ENCODE measurements around the gene CRACR2A.

CRACR2A gene

DNA sequence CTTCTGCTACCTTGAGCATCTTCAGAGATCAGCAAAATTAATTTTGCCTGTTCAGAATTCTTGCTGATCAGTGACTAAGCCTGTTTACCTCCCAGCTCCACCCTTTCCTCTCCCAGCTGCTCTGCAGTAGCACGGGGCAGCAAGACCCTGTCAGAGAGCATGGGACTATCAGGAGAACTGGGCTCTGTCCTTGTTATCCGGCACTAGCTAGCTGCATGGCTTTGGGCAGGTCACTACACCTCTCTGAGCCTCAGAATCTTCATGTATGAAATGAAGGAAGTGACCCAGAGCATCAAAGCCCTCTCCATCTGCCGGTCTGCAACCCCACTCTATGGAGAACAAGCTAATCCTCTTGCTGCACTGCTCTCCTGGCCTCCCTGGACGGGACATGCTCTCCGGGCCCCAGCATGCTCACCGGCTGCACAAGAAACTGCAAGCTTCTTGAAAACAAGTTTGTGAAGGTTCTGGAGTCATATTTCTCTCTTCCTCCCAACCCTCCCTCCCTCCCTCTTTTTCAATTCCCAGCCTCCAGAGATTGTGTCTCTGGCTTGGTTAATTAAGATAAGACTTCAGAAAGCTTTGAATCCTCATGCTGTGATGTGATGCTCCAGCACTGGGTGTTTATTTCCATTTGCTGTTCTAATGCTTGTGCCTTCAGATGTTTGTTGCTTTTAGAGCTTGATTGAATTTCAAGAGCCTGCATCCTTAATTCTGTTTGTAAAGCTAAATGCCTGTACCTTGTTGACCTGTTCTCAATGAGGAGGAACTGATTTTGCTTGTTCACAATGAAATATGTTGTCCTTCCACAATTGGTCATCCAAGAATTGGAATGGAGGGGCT is 101.1 kb downstream of the CRACR2A start:
- no peak for DNase-seq (ENCODE audit: low read depth in 2 of 2, low spot score in 1 of 2)

DNA sequence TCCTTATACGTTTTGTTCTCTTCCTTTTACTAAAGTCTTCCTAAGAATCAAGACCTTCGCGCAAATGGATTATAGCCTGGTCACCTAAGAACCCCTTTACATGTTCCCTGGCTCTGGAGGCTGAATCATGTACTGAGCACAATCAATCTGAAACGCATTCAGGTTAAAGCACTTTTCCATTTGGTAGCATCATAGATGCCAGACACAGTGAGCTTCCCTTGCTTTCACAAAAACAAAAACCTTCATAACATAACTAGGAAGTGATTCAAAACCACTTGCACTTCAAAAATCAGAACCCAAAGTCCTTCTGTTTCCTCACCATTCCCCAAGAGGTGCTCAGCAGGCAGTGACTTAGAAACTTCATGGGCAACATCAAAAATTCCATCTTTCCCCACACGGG is 105.4 kb downstream of the CRACR2A start:
- no peak for DNase-seq (ENCODE audit: low read depth in 2 of 2, low spot score in 1 of 2)

DNA sequence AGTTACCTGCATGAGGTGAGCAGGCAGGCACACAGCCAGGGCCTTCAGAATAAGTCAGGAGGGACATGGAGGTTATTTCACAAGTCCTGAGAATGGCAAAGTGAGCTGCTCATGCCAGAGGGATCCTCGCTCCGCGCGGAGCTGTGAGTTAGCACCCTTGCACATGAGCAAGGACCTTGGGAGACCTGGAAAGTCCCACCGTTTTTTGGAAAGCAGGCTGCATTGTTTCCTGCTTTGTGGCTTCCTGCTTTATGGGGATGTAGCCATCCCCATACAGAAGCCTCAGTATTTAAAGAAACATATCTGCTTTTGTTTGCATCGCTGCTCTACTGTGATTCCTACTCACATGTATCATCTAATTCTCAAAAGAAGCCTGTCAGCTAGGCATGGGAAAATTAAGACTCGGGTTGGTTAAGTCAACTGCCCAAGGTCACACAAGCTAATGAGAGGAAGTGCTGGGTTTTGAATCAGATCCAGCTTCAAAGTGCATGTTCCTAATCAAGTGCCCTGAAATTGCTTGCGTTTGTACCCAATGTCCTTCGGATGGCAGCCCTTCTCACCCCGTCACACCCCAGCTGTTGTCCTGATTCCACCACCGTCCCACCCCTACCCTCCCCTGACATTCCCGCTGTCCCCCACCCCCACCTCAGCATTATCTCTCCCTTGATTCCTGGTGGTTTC is 106.2 kb downstream of the CRACR2A start:
- no peak for DNase-seq (ENCODE audit: low read depth in 2 of 2, low spot score in 1 of 2)

DNA sequence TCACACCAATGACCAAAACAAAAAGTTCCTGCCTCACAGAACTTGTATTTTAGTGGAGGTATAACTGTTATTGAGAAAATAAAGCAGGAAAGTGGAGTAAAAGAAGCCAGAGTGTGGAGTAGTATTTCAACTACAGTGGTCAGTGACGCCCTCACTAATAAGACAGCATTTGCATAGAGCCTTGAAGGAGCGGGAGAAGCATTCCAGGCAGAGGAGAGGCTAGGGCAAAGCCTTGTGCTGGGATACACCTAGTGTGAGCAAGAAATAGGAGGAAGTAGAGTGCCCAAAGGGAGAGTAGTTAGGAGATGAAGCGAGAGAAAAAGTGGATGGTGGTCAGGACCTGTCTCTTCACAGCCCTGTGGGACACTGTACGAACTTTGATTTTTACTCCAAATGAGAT is 107.8 kb downstream of the CRACR2A start:
- DNase-seq (ENCODE audit: low read depth in 2 of 2, low spot score in 1 of 2) = no peak

DNA sequence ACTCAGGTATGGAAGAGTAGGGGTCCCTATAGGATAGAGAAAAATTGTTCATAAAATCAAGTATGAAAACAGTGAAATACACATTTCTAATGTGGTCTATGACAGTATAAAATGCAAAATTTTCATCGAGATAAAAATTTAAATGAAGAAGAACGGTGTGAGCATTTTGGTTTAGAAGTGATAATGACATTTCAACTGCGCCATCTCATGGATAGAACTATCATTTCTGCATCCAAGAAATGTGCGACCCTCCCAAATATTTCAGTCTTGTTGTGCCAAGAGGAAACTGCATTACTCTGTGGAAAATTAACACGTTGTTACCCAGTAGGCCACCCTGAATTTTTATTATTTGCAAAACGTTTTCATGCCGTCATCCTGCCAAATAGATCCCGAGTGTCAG is 108.8 kb downstream of the CRACR2A start:
- DNase-seq (ENCODE audit: low read depth in 2 of 2, low spot score in 1 of 2) = no peak

DNA sequence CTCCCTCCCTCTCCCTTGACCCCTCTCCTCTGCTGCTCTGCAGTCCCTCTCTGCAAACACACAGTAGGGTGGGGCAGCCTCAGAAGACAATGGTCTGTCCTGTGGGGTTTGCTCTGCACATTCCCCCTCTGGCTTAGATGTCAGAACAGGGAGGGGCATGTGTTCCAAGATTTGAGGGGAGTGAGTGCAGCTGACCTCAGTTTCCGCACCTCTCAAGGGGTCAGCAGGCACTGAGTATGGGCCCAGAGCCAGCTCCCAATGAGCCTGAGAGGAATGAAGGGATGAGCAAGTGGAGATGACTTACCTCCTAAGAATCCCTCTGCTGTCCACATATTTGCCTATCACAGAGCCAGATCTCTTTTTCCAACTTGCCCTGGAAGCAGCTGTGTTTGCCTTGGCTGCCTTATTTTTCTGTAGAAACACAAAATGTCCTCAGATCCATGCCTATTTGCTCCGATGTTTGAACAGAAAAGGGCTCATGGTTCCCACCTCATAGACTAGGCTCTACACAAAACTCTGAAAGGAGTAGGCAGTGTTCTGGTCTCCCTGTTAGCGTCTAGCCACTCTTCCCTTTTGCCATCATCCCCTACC is 111.4 kb downstream of the CRACR2A start:
- no peak for DNase-seq (ENCODE audit: low read depth in 2 of 2, low spot score in 1 of 2)

DNA sequence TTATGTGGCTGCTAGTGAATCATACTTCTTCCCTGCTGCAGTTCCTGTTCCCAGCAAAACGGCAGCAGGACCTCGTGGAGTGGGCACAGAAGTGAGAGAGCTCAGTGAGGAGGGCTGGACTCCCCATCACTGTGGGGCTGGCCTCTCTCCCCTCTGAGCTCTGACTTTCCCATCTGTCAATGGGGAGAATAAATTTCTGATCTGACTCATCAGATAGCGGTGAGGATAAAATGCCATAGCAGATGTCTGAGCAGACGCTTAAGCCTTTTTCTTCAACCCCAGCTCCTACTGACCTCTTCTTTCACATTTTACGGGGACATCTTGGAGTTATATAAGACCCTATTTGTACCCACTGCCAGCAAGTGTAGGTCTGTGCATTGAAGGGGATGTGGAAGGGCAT is 116.6 kb downstream of the CRACR2A start:
- DNase-seq (ENCODE audit: low read depth in 2 of 2, low spot score in 1 of 2) = no peak

DNA sequence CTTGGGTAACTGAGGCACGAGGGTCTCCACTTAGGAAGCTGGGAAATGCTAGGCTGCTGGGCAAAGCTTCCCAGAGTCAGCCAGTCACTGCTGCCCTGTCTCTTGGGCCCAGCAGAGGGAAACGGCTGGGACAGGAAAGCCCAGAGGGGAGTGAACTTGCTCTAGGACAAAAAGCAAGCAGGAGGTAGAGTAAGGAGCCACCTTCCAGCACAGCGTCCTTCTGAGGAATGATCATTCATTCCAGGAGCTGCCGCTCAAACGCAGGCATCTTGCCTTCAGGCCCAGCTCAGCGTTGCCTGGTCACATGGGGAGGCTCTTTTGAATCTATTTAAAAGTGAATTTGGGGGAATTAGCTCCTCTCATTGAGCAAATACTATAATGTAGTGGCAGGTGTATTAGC is 118.6 kb downstream of the CRACR2A start:
- DNase-seq (ENCODE audit: low read depth in 2 of 2, low spot score in 1 of 2) = no peak

DNA sequence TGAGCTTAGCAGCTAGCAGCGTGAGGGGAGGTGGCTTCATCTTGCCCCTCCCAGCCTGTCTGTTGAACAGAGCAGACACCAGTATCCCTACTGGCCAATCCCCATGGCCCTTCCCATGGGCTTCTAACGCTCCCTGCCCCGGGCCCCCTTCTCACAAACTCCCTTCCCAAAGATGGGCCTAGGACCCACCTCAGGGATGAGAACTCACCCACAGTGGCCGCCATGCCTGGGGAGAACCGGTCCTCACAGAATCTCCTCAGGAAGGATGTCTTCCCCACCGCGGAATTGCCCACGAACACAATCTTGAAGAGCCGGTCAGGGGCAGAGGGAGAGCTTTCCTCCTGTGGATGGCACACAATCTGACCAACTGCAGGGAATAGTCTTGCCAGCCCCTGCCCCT is 119.5 kb downstream of the CRACR2A start:
- no peak for DNase-seq (ENCODE audit: low read depth in 2 of 2, low spot score in 1 of 2)

DNA sequence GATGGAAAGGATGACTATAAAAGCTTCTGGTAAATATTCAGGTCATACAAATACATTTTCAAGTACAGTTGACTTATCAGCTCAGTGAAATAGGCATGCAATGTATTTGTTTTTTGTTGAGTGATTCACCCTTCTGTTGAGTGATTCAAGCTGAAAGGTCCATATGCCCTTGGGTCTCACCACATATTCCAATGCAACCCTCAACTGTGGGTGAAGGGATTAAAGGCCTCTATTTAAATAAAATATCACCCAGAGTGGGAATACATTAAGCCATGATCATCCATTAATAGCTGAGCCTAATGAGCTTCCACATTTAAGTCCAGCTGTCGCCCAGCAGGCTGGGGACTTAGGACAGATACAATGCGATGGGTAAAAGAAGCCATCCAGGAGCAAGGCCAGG is 120.2 kb downstream of the CRACR2A start:
- DNase-seq (ENCODE audit: low read depth in 2 of 2, low spot score in 1 of 2) = no peak

DNA sequence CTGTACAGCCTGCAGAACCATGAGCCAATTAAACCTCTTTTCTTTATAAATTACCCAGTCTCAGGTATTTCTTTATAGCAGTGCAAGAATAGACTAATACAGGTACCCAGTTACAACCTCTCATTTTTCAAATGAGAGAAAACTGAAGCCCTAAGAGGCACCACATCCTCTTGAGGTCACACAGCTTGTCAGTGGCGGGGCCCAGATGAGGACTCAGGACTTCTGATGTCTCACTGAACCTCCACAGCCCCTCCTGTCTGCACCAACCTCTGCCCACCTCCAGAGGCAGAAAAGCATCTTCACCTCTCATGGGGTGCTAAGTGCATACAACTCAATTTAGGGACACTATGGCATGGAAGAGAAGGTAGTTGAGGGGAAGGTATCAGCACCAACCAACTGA is 120.7 kb downstream of the CRACR2A start:
- no peak for DNase-seq (ENCODE audit: low read depth in 2 of 2, low spot score in 1 of 2)

DNA sequence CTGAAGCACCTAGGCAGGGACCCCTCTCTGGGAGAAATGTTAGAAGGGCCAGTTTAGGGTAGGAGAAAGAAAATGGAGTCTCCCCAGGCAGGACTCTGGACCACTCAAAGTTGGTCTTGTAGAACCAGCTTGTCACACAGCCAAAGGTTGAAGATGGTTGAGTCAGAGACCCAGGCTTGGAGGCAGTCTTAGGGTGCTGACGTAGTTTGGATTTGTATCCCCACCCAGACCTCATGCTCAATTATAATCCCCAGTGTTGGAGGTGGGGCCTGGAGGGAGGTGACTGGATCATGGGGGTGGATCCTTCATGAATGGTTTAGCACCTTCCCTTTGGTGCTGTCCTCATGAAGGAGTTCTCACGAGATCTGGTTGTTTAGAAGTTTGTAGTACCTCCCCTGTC is 121.2 kb downstream of the CRACR2A start:
- DNase-seq (ENCODE audit: low read depth in 2 of 2, low spot score in 1 of 2) = no peak

DNA sequence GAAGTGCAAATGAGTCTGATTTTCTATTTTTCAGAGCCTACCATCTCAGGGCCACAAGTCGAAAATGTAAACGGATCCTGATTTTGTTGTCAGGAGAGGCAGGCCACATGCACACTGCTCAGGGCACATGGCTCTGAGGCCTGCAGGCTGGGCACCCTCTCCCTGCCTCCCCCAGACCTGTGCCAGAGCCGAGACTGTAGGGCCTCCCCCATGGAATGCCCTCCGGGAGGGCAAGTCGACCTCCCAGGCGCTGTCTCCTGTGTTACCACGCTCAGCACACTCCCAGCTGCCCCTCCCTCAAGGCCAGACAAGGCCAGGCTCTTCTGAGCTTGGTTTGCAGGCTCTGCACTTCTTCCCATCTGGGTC is 121.7 kb downstream of the CRACR2A start:
- DNase-seq (ENCODE audit: low read depth in 2 of 2, low spot score in 1 of 2) = no peak

DNA sequence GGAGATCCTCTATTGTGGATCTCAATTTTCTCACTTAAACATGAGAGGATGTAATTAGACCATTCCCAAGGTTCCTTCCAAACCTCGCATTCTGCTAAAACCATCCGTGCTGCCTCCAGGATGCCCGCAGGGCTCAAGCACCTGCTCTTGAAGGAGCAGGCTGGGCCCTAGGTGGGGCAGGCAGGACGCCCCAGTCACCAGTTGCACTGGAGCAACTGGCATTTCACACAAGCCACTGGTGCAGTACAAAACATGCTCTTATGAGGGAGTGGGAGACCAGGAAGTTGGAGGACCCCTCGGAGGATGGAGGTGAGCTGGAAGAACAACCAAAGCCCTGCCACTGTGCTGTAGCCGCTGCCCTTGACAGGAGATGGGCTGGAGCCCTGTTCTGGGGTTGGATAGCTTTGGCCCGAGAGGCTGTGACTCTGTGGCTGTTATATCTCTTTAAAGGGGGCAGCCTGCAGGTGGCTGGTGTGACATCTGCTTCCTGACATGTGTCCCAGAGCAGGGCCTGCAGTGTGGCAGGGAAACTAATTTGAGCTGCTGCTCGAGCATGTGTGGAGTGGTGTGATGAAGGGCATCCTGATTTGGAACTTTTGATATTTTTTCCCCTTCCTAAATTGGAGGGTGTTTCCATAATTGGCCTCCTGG is 122.2 kb downstream of the CRACR2A start:
- no peak for DNase-seq (ENCODE audit: low read depth in 2 of 2, low spot score in 1 of 2)

DNA sequence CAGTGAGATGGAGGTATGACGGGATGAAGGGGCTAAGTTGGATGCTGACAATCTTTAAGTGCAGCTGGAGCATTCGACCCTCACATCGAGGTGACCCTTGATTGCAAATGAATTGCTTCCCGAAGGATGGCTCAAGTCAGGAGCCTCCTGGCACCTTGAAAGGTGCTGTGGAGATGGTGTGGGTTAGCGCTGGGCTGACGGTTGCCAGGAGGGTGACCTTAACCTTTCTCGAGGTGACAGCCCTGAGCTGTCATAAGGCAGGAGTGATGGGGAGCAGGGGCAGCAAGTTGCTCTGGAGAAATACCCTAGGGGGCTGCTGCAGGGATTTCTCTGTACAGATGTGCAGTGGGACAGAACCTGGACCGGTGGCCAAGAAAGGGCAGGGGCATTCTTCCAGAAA is 122.8 kb downstream of the CRACR2A start:
- DNase-seq (ENCODE audit: low read depth in 2 of 2, low spot score in 1 of 2) = no peak

DNA sequence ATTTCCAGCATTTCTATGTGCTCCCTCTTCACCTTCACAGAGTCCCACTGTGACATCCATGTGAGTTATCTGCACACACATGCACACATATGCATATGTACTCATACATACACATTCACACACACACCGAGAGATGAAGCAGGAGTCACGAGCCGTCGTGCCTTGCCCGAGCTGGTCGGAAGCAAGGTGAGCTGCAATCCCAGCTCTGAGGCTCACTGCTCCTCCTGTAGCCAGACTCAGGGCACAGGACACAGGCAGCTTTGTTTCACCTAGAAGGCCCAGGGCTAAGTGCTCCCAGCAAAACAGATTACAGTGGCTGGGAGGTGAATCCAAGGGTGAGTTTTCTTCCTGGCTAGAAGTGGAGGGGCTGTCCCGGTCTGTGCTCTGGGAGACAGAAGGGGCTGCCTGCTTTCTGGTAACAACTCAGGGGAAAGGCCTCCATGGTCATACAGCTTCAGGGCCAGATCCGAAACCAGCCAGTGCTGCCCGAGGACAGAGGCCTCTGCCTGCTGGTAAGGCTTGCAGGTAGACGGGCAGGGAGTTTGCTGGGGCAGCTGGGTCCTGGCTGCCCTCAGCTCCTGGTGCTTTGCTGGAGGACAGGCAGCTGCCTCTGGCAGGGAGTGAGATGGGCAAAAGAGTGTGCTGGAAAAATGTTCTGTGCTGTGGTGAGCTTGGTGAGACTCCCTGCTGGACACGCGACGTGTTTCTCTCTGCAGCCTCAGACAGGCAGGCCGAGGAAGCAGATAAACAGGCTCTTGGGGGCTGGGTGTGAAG is 123.7 kb downstream of the CRACR2A start:
- no peak for DNase-seq (ENCODE audit: low read depth in 2 of 2, low spot score in 1 of 2)

DNA sequence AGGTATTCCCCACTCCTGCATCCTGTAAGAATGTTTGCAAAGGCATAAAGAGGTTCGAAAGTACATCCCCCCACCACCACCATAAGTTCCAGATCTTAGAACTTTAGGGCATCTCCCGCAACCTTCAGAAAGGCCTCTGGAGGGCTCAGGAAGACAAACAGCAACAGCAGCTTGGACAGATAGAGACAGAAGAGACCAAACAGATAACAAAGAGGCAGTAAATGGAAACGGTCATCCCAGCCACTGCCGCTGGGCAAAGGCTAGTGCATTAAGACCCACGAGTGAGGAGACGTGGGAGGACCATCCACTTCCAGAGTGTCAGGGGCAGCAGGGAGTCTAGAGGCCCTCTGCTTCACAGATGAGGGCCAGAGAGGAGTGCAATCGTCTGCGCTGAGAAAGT is 124.3 kb downstream of the CRACR2A start:
- no peak for DNase-seq (ENCODE audit: low read depth in 2 of 2, low spot score in 1 of 2)

DNA sequence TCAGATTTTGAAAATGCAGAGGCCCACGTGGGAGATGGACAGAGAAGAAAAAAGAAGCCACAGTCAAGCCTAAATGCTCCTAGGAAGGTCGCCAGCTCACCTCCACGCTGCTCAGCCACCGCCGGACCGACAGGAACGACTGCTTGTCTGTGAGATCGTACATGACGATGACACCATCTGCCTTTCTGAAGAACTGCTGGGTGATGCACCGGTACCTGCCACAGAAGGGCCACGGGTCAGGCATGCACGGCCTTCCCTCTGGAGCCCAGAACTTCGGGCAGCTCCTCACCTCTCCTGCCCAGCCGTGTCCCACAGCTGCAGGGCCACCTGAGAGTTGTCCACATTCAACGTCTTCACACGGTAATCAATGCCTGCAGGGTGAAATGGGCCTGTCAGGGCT is 125.6 kb downstream of the CRACR2A start:
- no peak for DNase-seq (ENCODE audit: low read depth in 2 of 2, low spot score in 1 of 2)

DNA sequence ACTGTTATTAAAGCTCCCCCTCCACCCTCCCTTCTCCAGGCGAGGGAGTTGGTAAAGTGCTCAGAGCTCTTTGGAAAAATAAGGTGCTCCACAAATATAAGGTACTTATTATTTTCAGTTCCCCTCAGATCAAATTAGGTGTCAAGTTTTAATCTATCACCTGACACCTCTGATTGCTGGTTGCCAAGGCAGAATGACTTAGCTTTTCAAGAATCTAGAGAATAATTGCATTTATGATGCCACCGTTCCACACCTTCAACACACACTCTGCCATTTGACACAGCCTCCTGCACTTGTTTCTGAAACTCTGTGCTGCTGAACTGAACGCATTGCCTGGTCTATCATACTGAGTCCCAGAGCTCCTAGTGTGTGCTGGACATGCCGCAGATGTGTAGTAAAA is 128.6 kb downstream of the CRACR2A start:
- DNase-seq (ENCODE audit: low read depth in 2 of 2, low spot score in 1 of 2) = no peak

DNA sequence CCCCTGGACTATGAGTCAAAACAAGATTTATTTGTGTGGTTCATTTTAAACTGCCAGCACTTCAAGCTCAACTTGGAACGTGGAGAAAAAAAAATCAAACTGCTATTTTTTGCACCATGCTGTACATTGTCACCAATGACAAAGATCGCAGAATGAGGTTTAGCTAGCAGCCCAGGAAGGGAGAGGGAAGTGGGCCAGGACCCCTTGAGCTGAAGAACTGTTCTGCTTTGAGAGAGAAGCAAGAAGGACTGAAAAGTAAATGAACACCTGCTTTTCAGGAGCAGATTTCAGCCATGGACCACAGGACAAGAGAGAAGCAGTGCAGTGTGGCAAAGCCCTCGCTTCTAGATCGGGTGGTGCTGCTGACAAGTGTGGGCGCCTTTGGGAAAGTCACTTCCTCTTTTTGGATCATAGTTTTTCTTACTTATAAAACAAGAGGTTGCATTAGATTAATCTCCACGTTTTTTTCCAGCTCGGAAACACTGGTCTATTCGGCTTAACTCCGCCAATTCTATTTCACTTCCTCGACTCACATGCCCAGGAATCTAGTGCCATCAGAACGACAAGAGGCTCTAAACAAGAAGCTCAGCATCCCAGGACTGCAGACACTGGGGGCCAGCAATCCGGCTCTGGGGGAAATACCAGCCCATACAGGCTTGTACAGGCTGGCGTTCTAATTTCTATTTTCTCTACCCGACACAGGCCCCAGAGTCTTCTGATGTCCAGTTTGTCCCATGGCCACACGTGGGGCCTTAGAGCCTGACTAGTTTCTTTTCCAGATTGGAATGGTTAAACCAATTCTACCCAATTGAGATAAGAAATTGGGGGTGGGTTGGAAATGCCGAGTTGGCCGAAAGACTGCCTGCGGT is 129.9 kb downstream of the CRACR2A start:
- DNase-seq (ENCODE audit: low read depth in 2 of 2, low spot score in 1 of 2) = no peak

Measured in stimulated activated CD8-positive, alpha-beta memory T cell treated with anti-CD3 and anti-CD28 coated beads, Interleukin-4, amount 100 ng/mL, for 1 hour (primary cell).